Fibroblast of lung (primary cell): ENCODE measurements around the gene TMEM175. TPM values are rescaled to one million over a fixed set of nuclear protein-coding genes. Genes with fewer than 3 reads are reported as not detected.

ENCODE experiments used
- DNase-seq, 2 donors: peaks; one replicate each; pipeline versions ENCODE4 v3.0.0 to v3.0.0-alpha.2; 2010; ENCODE audit warnings: low read depth in 2 of 2
- H2AFZ ChIP-seq: 2 replicates; pipeline ENCODE4 v1.5.1; 2012; ENCODE audit warnings: low read length, control low read depth, inconsistent platforms
- H3K27ac ChIP-seq: 2 replicates; pipeline ENCODE4 v1.5.1; 2011; ENCODE audit warnings: low read length, control low read depth; ENCODE audit not compliant: insufficient read depth
- H3K27me3 ChIP-seq: 2 replicates; pipeline ENCODE4 v1.5.1; 2011; ENCODE audit warnings: mild to moderate bottlenecking, low read length; ENCODE audit not compliant: control insufficient read depth, insufficient read depth
- H3K36me3 ChIP-seq: 2 replicates; pipeline ENCODE4 v1.5.1; 2011; ENCODE audit warnings: low read length; ENCODE audit not compliant: control insufficient read depth, insufficient read depth
- H3K4me1 ChIP-seq: 2 replicates; pipeline ENCODE4 v1.5.1; 2011; ENCODE audit warnings: low read length; ENCODE audit not compliant: control insufficient read depth, insufficient read depth; ENCODE audit errors: extremely low read depth
- H3K4me2 ChIP-seq: 2 replicates; pipeline ENCODE4 v1.5.1; 2011; ENCODE audit warnings: low read length, control low read depth; ENCODE audit not compliant: insufficient read depth; ENCODE audit errors: extremely low read depth
- H3K4me3 ChIP-seq, 4 experiments: fragments of 200-600 bp in 1 of 4; sonication (generic) in 1 of 4; replicated peaks in 1 of 4; 2 replicates each; pipeline ENCODE4 v1.5.1; 2011 to 2016; ENCODE audit warnings: low read length in 4 of 4, low read depth in 3 of 4, mild to moderate bottlenecking in 3 of 4, control low read depth in 2 of 4, inconsistent platforms in 1 of 4, mixed read lengths in 1 of 4; ENCODE audit not compliant: insufficient read depth in 1 of 4; ENCODE audit errors: control extremely low read depth in 1 of 4
- H3K79me2 ChIP-seq: 2 replicates; pipeline ENCODE4 v1.5.1; 2012; ENCODE audit warnings: mild to moderate bottlenecking, low read length, inconsistent platforms; ENCODE audit not compliant: control insufficient read depth, insufficient read depth
- H3K9ac ChIP-seq: 2 replicates; pipeline ENCODE4 v1.5.1; 2011; ENCODE audit warnings: mild to moderate bottlenecking, low read length, control low read depth; ENCODE audit not compliant: insufficient read depth
- H3K9me3 ChIP-seq: 2 replicates; pipeline ENCODE4 v1.5.1; 2012; ENCODE audit warnings: low read depth, low read length; ENCODE audit not compliant: control insufficient read depth, insufficient read depth
- H4K20me1 ChIP-seq: 2 replicates; pipeline ENCODE4 v1.5.1; 2011; ENCODE audit warnings: low read length; ENCODE audit not compliant: control insufficient read depth, insufficient read depth; ENCODE audit errors: extremely low read depth
- CTCF ChIP-seq, 2 donors: IDR thresholded peaks in 1 of 2; conservative IDR thresholded peaks in 1 of 2; 1 replicate in 1 of 2; 2 replicates in 1 of 2; pipeline ENCODE4 v1.5.1; 2011 to 2012; ENCODE audit warnings: low read length in 2 of 2, control low read depth in 1 of 2, inconsistent platforms in 1 of 2, low read depth in 1 of 2, mild to moderate bottlenecking in 1 of 2
- EZH2 ChIP-seq: IDR thresholded peaks from 2 replicates; pipeline ENCODE4 v1.5.1; 2012; ENCODE audit warnings: low read length, control low read depth, mild to moderate bottlenecking; ENCODE audit errors: missing control alignments
- polyA plus RNA-seq, 2 donors: library from polyadenylated mRNA; depleted of rRNA in 1 of 2; stranded (reverse) in 1 of 2; unstranded in 1 of 2; fragments of >200 nt; gene quantifications; 2 replicates each; pipeline ENCODE4 v1.2.1, GENCODE V29; 2011 to 2012; ENCODE audit warnings: missing spikeins in 1 of 2
- total RNA-seq: library from RNA; depleted of rRNA; stranded (reverse); fragments of >200 nt; gene quantifications from 2 replicates; pipeline ENCODE4 v1.2.1, GENCODE V29; 2014

Gene TMEM175
- total and polyA plus RNA-seq, 2 donors (not counting 1 experiment from before 2014, with no cell fraction given) = 16.3 to 23.9 TPM

GRCh38 chr4:896630-897029 is 35.6 kb upstream of the TMEM175 start:
- H3K27ac ChIP-seq = no peak overlapping the region
- no peaks in the 10 kb centered on the region for H4K20me1 ChIP-seq
- H3K9ac ChIP-seq = no peak overlapping the region
- no peak overlapping the region for H2AFZ ChIP-seq
- H3K27me3 ChIP-seq = no peaks in the 10 kb centered on the region
- no peak for DNase-seq
- no peaks in the 10 kb centered on the region for H3K9me3 ChIP-seq
- no peak overlapping the region for H3K4me3 ChIP-seq
- no peaks in the 10 kb centered on the region for H3K79me2 ChIP-seq
- TF ChIP-seq CTCF (conservative IDR thresholded peaks at IDR 0.05 in 1 of 2, IDR thresholded peaks at IDR 0.05 in 1 of 2; ENCODE audit: low read depth in 1 of 2, low read length in 2 of 2) = no peak
- H3K4me2 ChIP-seq = no peak overlapping the region
- no peaks in the 10 kb centered on the region for H3K4me1 ChIP-seq
- H3K36me3 ChIP-seq = peaks cover 22% of the 10 kb centered on the region

GRCh38 chr4:898123-898522 is 34.1 kb upstream of the TMEM175 start:
- Histone ChIP-seq H3K27ac (no peak overlapping the region), H3K4me3 (no peak overlapping the region), H3K27me3 (no peaks in the 10 kb centered on the region), H4K20me1 (no peaks in the 10 kb centered on the region), H3K36me3 (peaks cover 21% of the 10 kb centered on the region), H3K4me1 (no peaks in the 10 kb centered on the region), H3K79me2 (no peaks in the 10 kb centered on the region), H3K4me2 (no peak overlapping the region), H2AFZ (no peak overlapping the region), H3K9ac (no peak overlapping the region), H3K9me3 (no peaks in the 10 kb centered on the region)
- no peak for TF ChIP-seq CTCF (conservative IDR thresholded peaks at IDR 0.05 in 1 of 2, IDR thresholded peaks at IDR 0.05 in 1 of 2; ENCODE audit: low read depth in 1 of 2, low read length in 2 of 2)
- TF ChIP-seq EZH2 = no peak
- no peak for DNase-seq

GRCh38 chr4:898869-899555 is 33.2 kb upstream of the TMEM175 start:
- Histone ChIP-seq H3K27me3 (no peaks in the 10 kb centered on the region), H3K27ac (no peak overlapping the region), H3K9me3 (no peaks in the 10 kb centered on the region), H3K79me2 (no peaks in the 10 kb centered on the region), H3K4me2 (no peak overlapping the region), H3K4me3 (no peak overlapping the region), H3K9ac (no peak overlapping the region), H2AFZ (no peak overlapping the region), H3K36me3 (peaks cover 19% of the 10 kb centered on the region), H4K20me1 (no peaks in the 10 kb centered on the region), H3K4me1 (no peaks in the 10 kb centered on the region)
- DNase-seq = no peak
- no peak for TF ChIP-seq EZH2
- TF ChIP-seq CTCF (conservative IDR thresholded peaks at IDR 0.05 in 1 of 2, IDR thresholded peaks at IDR 0.05 in 1 of 2; ENCODE audit: low read depth in 1 of 2, low read length in 2 of 2) = no peak
